Activated T-helper 2 cell treated with anti-CD3 and anti-CD28 coated beads, Interferon-gamma antibody, Interleukin-2, Interleukin-4, amounts not matched to agents 10 μg/mL and 5 μg/mL and 100 μg/mL, durations not matched to agents 14 hours and 24 hours and 36 hours (primary cell): Measurements from ENCODE around the gene PPP1R37. TPM values are rescaled to one million over a fixed set of nuclear protein-coding genes. Genes with fewer than 3 reads are reported as not detected.
A peak's percentile ranks its signal among the peaks of the same experiment; 100 is the strongest.

Experiments used
- DNase-seq: peaks from one replicate; pipeline ENCODE4 v3.0.0; 2021; ENCODE audit warnings: low spot score
- H3K27ac Mint-ChIP-seq: one replicate; pipeline ENCODE4 v1.8.0; 2021; ENCODE audit warnings: mixed read lengths
- H3K27me3 Mint-ChIP-seq: one replicate; pipeline ENCODE4 v1.8.0; 2021; ENCODE audit warnings: low read depth, mixed read lengths
- H3K36me3 Mint-ChIP-seq: one replicate; pipeline ENCODE4 v1.8.0; 2021; ENCODE audit warnings: low read depth, mixed read lengths
- H3K4me1 Mint-ChIP-seq: one replicate; pipeline ENCODE4 v1.8.0; 2021; ENCODE audit warnings: low read depth, mixed read lengths
- H3K4me3 Mint-ChIP-seq: one replicate; pipeline ENCODE4 v1.8.0; 2021; ENCODE audit warnings: low read depth, mild to moderate bottlenecking, moderate library complexity, mixed read lengths
- H3K9me3 Mint-ChIP-seq: one replicate; pipeline ENCODE4 v1.8.0; 2021; ENCODE audit warnings: mixed read lengths
- intact Hi-C: fragments of 100-400 bp; cut with micrococcal nuclease; formaldehyde crosslinking; loops from one replicate; pipeline ENCODE4 v1.15.1; 2023
- total RNA-seq: library from RNA; stranded (reverse); gene quantifications from 2 replicates; pipeline ENCODE4 v1.2.3, GENCODE V29; 2022

The PPP1R37 gene
- total RNA-seq, 1 donor from 2014 or later, result 15.7 TPM

DNA sequence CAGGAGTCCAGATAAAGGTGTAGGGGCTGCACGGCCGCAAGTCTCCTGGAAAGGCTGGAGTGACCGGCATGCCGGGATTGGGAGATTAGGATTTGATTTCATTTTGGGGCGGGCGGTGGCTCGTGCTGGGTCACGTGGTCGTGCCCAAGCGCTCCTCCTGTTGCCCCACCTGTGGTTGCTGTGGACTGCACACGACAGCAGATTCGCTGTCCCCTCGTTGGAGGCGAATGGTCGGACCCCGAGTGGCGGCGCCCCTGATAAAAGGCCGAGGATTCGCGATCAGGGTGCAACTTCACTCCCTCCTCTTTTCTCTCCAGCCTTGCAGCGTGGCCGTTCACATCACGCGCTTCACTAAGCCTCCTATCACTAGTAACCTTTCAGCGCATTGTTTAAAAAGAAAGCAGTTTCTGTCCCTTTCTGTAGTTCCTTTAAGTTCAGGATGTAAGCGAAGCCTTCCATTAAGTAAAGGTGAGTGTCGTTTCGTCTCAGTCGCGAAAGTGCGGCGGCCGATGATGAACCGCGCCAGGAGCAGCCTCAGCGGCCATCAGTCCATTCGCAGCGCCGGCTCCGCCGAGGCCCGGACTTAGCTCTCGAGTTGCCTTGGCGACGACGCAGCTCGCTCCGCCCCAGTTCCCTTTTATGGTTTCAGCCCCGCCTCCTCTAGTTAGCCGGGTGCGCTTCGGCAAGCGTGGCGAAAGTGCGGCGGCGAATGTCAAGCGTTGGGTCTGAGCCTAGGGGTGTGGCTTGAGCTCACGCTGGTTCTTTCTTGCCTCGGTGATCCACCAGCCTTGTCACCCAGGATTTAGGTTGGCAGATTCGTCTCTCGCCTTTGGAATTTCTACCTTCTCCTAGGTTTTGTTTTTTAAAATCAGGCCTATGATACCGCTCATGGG, 1.7 kb upstream of the PPP1R37 start:
- Mint-ChIP-seq H3K9me3 (no peaks in the 10 kb centered on the region), H3K36me3 (peaks cover 54% of the 10 kb centered on the region), H3K4me3 (peak overlapping the region; percentile 86), H3K27ac (peak overlapping the region; percentile 97), H3K27me3 (no peaks in the 10 kb centered on the region), H3K4me1 (peaks cover 37% of the 10 kb centered on the region)
- DNase-seq, result peak; percentile 96
- intact Hi-C loops, result loop anchor here (1.0 to 5.0 kb wide), 3 partner anchors 12 to 376 kb away; partner anchors contain the start of genes FOSB, GEMIN7, POLR1G and PPP1R13L

DNA sequence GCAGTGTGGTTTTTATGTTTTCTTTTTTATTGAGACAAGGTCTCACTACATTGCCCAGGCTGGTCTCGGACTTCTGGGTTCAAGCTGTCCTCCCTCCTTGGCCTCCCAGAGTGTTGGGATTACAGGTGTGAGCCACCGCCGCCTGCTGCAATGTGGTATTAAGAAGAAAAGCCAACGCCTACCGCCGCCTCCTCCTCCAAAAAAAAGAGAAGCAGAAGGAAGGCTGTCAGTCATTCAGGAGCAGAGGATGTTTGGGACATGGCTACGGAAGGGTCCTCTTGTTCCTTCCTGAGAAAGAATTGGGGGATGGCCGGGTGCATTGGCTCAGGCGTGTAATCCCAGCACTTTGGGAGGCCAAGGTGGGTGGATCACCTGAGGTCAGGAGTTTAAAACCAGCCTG, 1.2 kb downstream of the PPP1R37 start:
- intact Hi-C loops, result loop anchor here (5.0 kb wide), 2 partner anchors 313 to 373 kb away; partner anchors contain the start of genes FOSB, POLR1G and PPP1R13L
- DNase-seq, result no peak
- Mint-ChIP-seq H3K4me1 (peaks cover 39% of the 10 kb centered on the region), H3K27ac (no peak overlapping the region), H3K4me3 (peak overlapping the region; percentile 86), H3K27me3 (no peaks in the 10 kb centered on the region), H3K36me3 (peaks cover 31% of the 10 kb centered on the region), H3K9me3 (no peaks in the 10 kb centered on the region)

DNA sequence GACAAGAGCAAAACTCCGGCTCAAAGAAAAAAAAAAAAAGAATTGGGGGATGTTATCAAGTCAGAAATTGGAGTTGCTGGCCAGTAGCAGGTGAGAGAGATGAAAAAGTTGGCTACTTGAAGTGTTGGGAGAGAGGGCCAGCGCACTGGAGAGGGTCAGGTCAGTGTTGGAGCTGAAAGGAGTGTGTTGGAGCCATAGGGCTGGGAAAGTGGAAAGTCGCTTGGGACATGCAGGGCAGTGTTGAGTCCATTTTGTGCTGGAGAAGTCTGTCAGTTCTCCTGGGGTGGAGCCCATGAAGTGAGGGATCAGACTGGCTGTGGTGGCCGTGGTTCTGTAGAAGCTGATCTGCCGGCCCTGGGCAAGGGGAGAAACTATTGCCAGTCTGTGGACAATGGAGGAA, 1.7 kb downstream of the PPP1R37 start:
- no peaks in the 10 kb centered on the region for H3K9me3 Mint-ChIP-seq
- H3K36me3 Mint-ChIP-seq, result peaks cover 27% of the 10 kb centered on the region
- H3K4me1 Mint-ChIP-seq, result peaks cover 39% of the 10 kb centered on the region
- H3K27me3 Mint-ChIP-seq, result no peaks in the 10 kb centered on the region
- DNase-seq, result no peak
- peak overlapping the region; percentile 22 for H3K4me3 Mint-ChIP-seq
- intact Hi-C loops, result loop anchor here (5.0 kb wide), 2 partner anchors 313 to 373 kb away; partner anchors contain the start of genes FOSB, POLR1G and PPP1R13L
- H3K27ac Mint-ChIP-seq, result no peak overlapping the region

DNA sequence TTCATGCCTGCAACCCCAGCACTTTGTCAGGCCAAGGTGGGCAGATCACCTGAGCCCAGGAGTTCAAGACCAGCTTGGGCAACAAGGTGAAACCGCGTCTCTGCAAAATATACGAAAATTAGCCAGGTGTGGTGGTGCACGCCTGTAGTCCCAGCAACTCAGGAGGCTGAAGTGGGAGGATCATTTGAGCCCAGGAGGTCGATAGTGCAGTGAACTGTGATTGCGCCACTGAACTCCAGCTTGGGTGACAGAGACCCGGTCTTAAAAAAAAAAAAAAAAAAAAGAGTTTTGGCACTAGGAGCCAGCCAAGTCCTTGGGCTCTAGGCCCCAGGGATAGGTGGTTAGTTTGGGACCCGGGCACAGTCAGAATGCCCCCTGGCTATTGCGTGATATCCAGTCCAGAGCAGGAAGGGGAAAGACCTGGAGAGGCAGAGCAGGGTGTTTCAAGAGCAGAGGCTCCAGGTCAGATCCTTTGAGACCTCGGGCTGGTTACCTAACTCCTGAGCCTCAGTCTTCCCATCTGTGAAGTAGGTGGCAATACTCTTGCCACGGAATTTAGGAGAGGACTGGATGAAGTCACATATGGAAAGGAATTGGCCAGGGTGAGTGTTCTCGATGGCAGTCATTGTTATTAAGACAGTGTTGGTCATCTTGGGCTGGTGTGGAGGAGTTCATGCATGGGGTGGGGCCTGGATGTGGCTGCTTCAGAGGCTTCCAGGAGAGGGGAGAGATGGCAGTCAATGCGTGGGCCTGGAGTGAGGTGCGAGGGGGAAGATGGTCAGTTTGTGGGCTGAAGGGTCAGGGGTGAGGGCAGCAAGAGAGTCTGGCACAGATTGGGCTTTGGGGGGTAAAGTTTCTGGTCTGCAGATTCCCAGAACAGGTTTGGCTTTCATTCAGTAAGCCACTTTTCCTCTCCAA, 2.8 kb downstream of the PPP1R37 start:
- Mint-ChIP-seq H3K27ac (no peak overlapping the region), H3K36me3 (peaks cover 18% of the 10 kb centered on the region), H3K4me3 (no peak overlapping the region), H3K27me3 (no peaks in the 10 kb centered on the region), H3K9me3 (no peaks in the 10 kb centered on the region), H3K4me1 (peaks cover 39% of the 10 kb centered on the region)
- intact Hi-C loops, result no loop called here
- no peak for DNase-seq

DNA sequence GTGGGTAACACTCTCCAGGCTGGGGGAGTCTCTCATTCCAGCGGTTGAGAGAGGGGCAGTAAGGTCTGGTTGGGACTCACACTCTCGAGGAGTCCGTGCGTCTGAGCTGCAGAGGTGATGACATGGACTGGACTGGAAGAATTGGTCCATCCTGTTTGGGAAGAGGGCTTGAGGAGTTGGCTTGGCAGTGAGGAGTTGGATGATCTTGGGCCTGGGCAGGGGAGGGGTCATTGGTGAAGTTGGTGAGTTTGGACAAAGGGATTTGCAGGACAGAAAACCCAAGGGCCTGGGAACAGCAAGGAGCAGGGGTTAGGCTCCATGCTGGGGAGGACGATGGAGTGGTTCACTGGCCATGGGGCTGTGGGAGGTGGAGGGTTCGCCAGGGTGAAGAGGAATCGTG, 3.7 kb downstream of the PPP1R37 start:
- Mint-ChIP-seq H3K27ac (no peak overlapping the region), H3K9me3 (no peaks in the 10 kb centered on the region), H3K4me1 (peaks cover 34% of the 10 kb centered on the region), H3K27me3 (no peaks in the 10 kb centered on the region), H3K36me3 (peaks cover 11% of the 10 kb centered on the region), H3K4me3 (no peak overlapping the region)
- intact Hi-C loops, result no loop called here
- no peak for DNase-seq

DNA sequence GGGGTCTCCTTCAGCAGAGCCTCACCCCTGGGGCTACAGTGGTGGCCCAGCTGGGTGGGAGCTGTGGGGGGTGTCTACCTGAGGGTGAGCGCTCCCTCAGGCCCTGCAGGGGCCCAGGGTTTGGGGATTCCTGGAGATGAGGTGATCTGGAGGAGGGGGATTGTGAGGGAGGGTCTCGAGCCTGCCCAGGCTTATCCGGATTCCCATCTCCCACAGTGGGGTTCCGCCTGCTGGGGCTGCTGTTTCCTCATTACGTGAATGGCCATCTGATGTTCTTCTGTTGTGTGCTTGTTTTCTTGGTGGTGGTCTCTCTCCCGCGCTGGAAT, 4.4 kb downstream of the PPP1R37 start:
- Mint-ChIP-seq H3K27ac (no peak overlapping the region), H3K4me3 (no peak overlapping the region), H3K4me1 (peaks cover 31% of the 10 kb centered on the region), H3K9me3 (no peaks in the 10 kb centered on the region), H3K27me3 (no peaks in the 10 kb centered on the region), H3K36me3 (peaks cover 7% of the 10 kb centered on the region)
- no peak for DNase-seq
- intact Hi-C loops, result no loop called here

DNA sequence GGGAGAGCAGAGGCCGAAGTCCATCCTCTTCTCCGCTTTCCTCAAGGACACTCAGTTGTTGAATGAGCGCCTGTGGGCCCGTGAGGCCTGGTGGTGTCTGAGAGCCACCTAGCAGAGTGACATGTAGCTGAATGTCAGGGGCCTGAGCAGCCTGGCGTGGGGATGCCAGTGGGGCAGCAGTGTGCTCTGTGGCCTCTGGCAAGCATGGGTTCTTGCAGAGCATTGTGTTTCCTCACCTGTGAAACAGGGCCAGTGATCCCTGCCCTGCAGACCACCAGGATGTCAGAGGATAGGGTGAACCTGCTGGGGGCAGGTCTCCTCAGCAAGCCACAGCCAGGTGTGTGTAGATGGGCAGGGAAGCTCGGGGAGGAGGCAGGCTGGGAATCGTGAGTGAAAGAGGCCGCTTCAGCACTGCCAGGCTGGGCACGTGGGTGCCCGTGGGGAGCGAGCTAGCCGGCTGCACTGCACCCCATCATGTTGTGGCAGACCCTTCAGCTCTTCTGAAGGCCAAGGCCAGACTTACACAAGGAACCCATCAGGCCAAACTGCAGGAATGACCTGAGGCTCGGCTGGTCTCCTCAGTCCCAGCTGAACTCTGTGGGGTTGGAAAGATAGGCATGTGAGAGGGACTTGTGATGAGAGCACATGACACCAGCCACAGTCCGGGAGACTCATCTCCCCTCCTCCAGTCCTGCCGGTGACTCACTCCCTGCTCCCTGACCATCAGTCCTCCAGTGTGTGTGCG, 5.0 kb downstream of the PPP1R37 start:
- Mint-ChIP-seq H3K4me3 (no peak overlapping the region), H3K9me3 (no peaks in the 10 kb centered on the region), H3K27me3 (no peaks in the 10 kb centered on the region), H3K27ac (no peak overlapping the region), H3K36me3 (peaks cover 7% of the 10 kb centered on the region), H3K4me1 (peaks cover 31% of the 10 kb centered on the region)
- no peak for DNase-seq
- intact Hi-C loops, result no loop called here

DNA sequence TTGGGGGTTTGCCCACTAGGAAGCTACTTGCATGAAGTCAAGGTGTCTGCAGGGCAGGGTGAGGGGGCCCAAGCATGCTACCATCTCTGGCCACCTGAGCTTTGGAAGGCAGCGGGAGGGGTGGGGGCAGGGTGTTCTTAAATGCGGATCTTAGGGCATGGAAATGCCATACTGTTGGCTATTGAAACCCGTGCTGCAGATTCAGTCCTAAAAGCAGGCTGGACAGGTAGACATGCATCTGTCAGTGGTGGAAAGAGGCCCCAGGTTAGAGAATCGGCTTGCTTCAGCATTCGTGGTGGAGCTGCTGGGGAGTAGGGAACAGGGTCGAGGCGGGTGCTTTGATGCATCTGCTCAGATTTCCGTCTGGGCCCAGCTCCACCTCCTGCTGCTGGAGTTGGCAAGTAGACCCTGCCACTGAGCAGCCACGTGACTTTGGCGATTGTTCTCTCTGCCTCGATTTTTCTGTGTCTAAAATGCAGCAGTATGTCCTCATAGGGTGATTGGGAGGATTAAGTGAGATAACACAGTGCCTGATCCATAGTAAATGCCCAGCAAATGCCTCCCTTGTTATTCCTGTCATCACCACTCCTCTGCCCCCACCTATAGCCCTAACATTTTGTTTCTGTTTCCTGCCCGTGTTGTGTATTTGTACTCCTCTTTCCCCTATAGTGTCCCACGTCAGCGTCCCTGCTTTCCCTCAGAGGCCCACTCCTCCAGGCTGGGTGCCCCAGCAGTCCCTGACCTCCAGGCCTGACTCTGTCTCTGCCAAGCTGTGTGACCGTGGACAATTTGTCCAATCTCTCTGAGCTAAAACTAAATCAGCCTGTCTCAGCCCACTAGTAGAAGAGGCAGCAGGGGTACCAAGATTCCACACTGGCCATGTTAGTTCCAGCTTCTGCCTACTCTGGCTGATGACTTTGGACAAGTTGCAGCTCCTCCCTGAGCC, 5.8 kb downstream of the PPP1R37 start:
- Mint-ChIP-seq H3K4me3 (no peak overlapping the region), H3K4me1 (peaks cover 27% of the 10 kb centered on the region), H3K27ac (no peak overlapping the region), H3K27me3 (no peaks in the 10 kb centered on the region), H3K9me3 (no peaks in the 10 kb centered on the region), H3K36me3 (peaks cover 4% of the 10 kb centered on the region)
- intact Hi-C loops, result no loop called here
- no peak for DNase-seq

DNA sequence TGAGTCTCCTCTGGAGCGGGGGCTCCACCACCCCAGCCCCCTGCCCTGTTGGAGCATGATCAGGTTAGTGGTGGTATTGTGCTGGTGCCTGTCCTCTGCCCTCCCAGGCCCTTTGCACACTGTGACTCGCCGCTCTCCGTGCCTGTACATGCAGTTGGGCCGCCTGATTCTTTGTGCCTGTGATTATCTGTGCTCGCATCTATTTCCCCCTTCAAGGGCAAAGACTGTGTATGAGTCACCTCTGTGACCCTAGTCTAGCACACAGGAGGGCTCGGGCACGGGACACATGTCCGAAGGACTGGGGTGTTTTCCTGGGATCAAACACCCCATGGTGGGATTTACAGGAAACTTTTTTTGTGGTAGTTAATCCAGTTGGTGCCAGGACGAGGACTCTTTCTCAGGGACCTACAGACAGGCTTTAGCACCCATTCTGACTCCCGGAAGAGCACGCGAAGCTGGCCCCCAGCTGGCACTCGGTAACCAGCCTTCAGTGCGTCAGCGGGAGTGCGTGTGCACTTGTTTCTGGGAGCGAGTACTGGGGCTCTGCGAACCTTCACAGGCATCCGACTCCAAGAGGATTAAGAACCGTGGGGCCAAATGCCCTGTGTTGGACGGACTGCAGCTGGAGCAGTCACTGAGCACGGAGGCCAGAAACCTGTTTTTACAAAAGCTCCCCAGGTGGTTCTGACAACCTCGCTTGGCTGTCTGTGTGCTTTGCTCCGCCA, 6.7 kb downstream of the PPP1R37 start:
- no peak overlapping the region for H3K4me3 Mint-ChIP-seq
- DNase-seq, result no peak
- intact Hi-C loops, result no loop called here
- peaks cover 29% of the 10 kb centered on the region for H3K4me1 Mint-ChIP-seq
- no peaks in the 10 kb centered on the region for H3K27me3 Mint-ChIP-seq
- H3K27ac Mint-ChIP-seq, result no peak overlapping the region
- no peaks in the 10 kb centered on the region for H3K36me3 Mint-ChIP-seq
- H3K9me3 Mint-ChIP-seq, result no peaks in the 10 kb centered on the region

DNA sequence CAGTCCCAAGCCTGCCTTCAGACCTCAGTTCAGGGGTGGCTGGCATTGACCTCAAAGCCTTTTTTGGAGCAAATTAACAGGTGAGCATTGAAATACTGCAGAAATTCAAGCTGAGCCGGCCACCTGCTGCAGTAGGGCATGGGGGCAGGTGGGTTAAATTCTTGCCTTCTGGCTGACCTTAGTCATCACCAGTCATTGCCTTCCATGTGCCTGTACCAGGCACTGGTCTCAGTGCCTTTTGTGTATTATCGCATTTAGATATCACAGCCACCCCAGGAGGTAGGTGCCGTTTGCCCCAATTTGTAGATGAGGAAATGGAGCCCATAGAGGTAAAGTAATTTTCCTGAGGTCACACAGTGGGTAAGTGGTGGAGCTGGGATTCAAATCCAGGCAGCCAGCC, 7.2 kb downstream of the PPP1R37 start:
- Mint-ChIP-seq H3K4me3 (no peak overlapping the region), H3K9me3 (no peaks in the 10 kb centered on the region), H3K4me1 (peaks cover 29% of the 10 kb centered on the region), H3K36me3 (no peaks in the 10 kb centered on the region), H3K27me3 (no peaks in the 10 kb centered on the region), H3K27ac (no peak overlapping the region)
- no peak for DNase-seq
- intact Hi-C loops, result no loop called here

DNA sequence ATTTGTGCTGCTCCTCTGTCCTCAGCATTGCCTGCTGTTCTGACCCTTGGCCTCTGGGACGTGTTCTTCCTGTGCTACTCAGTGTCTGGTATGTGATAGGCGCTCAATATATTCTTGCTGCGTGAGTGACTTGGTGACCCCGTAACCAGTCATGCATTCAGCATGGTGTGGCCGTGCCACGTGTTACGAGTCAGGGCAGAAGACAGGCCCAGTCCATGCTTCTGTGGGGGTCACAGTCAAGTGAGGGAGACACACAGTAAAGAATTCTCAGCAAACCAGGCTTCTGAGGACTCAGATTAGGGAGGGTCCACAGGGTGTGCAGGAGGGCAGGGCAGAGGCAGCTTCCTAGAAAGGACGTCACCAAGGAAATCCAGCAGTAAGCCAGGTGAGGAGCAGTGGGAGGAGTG, 7.9 kb downstream of the PPP1R37 start:
- Mint-ChIP-seq H3K9me3 (no peaks in the 10 kb centered on the region), H3K27ac (no peak overlapping the region), H3K36me3 (no peaks in the 10 kb centered on the region), H3K4me3 (no peak overlapping the region), H3K27me3 (no peaks in the 10 kb centered on the region), H3K4me1 (peaks cover 31% of the 10 kb centered on the region)
- intact Hi-C loops, result no loop called here
- DNase-seq, result no peak
